ENCODE measurements around the gene RAB11FIP4.

DNA sequence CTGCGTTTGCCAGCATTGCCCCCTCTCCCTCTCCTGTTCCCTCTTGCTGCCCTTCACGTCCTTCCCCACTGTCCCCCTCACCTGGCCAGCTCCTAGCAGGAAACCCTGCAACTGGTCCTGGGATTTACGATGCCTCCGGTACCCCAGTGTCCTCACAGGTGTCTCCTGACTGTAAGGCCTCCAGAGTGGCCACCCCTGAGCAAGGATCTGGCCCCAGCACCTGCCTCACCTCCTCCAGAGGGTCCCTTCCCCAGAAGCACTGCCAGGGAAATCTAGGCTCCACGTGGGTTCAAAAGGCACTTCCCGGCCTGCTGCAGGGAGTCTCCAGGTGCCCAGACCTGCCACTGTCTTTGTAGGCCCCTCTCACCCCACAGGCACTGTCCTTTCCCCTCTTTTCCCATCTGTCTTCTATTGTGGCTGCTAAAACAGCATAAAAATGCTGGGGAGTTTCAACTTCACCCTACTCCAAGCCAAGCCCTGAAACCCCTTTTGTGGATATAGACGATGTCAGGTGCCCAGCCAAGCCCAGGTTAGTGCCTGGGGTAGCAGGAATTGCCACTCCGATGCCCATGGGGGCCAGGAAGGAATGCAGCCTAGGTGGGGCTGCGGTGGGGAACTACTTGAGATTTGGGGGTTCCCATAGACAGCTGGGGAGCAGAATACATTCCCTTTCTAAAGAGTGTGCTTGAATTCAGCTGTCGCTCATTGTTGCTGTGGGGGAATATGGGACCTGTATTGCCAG is 25.7 kb downstream of the RAB11FIP4 start:
- TF ChIP-seq, protein P1, sequence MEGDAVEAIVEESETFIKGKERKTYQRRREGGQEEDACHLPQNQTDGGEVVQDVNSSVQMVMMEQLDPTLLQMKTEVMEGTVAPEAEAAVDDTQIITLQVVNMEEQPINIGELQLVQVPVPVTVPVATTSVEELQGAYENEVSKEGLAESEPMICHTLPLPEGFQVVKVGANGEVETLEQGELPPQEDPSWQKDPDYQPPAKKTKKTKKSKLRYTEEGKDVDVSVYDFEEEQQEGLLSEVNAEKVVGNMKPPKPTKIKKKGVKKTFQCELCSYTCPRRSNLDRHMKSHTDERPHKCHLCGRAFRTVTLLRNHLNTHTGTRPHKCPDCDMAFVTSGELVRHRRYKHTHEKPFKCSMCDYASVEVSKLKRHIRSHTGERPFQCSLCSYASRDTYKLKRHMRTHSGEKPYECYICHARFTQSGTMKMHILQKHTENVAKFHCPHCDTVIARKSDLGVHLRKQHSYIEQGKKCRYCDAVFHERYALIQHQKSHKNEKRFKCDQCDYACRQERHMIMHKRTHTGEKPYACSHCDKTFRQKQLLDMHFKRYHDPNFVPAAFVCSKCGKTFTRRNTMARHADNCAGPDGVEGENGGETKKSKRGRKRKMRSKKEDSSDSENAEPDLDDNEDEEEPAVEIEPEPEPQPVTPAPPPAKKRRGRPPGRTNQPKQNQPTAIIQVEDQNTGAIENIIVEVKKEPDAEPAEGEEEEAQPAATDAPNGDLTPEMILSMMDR (IDR thresholded peaks at IDR 0.05) = no peak
- TF ChIP-seq POLR2AphosphoS5 (IDR thresholded peaks at IDR 0.05) (no peak), POLR2A (IDR thresholded peaks at IDR 0.05) (no peak)

Data from gastroesophageal sphincter (tissue), 3 donors.